B cell (primary cell): ENCODE measurements around the gene PCDHB8.

ENCODE experiments used
- CTCF ChIP-seq: fragments of 200-600 bp; IDR thresholded peaks from one replicate; pipeline ENCODE4 v1.8.0; 2022; ENCODE audit warnings: antibody characterized with exemption, mild to moderate bottlenecking
- EZH2 ChIP-seq: IDR thresholded peaks from 2 replicates; pipeline ENCODE4 v1.6.1; 2012; ENCODE audit warnings: borderline replicate concordance, low read depth, mild to moderate bottlenecking, moderate library complexity, low read length; ENCODE audit not compliant: insufficient read depth, poor library complexity, severe bottlenecking

GRCh38 chr5:141135718-141136266, 41.8 kb upstream of the PCDHB8 start:
- no peak for TF ChIP-seq CTCF
- TF ChIP-seq EZH2, result no peak
